Keratinocyte (primary cell): ENCODE data around the gene BRSK2.

Experiments used
- CTCF ChIP-seq, 3 experiments: IDR thresholded peaks in 1 of 3; conservative IDR thresholded peaks in 1 of 3; optimal IDR thresholded peaks in 1 of 3; 2 replicates in 2 of 3; 3 replicates in 1 of 3; pipeline versions ENCODE3 to v1.5.1; 2011; ENCODE audit warnings: low read length in 3 of 3, mild to moderate bottlenecking in 3 of 3, moderate library complexity in 2 of 3, control low read depth in 1 of 3, inconsistent platforms in 1 of 3; ENCODE audit not compliant: insufficient read depth in 2 of 3; ENCODE audit errors: extremely low read depth in 1 of 3
- EZH2 ChIP-seq: IDR thresholded peaks from one replicate; pipeline ENCODE4 v1.6.1; 2012; ENCODE audit warnings: inconsistent platforms, mild to moderate bottlenecking, low read length, moderate library complexity

- TF ChIP-seq CTCF (optimal IDR thresholded peaks at IDR 0.05 in 1 of 3, IDR thresholded peaks at IDR 0.05 in 1 of 3, conservative IDR thresholded peaks at IDR 0.05 in 1 of 3; ENCODE audit: extremely low read depth in 1 of 3, insufficient read depth in 2 of 3, low read length in 3 of 3) (no peak), EZH2 (no peak)
Measured at GRCh38 chr11:1349327-1350041, 40.2 kb upstream of the BRSK2 start.
